Esophagus squamous epithelium (tissue), 5 donors: ENCODE results near the gene ERAL1. TPM values are rescaled to one million over a fixed set of nuclear protein-coding genes. Genes with fewer than 3 reads are reported as not detected.

Experiments used
- DNase-seq: peaks from one replicate; lab custom pipeline; 2025; lab: John Stamatoyannopoulos, UW
- H3K27ac ChIP-seq, 4 donors: fragments of 200-600 bp; sonication (generic); one replicate each; pipeline ENCODE4 v1.5.1; 2016 to 2019; ENCODE audit warnings: mild to moderate bottlenecking in 1 of 4
- H3K27me3 ChIP-seq, 4 donors: fragments of 200-600 bp; sonication (generic); 1 replicate in 3 of 4; 2 replicates in 1 of 4; pipeline versions ENCODE4 v1.5.1 to v1.6.0; 2017 to 2021; ENCODE audit warnings: antibody characterized with exemption in 1 of 4
- H3K36me3 ChIP-seq, 3 donors: fragments of 200-600 bp; sonication (generic); one replicate each; pipeline ENCODE4 v1.5.1; 2016 to 2019
- H3K4me1 ChIP-seq, 3 donors: fragments of 200-600 bp; sonication (generic); one replicate each; pipeline ENCODE4 v1.5.1; 2017 to 2019
- H3K4me3 ChIP-seq, 4 donors: fragments of 200-600 bp; sonication (generic); 1 replicate in 3 of 4; 2 replicates in 1 of 4; pipeline ENCODE4 v1.5.1; 2016 to 2019; ENCODE audit warnings: mild to moderate bottlenecking in 2 of 4, moderate library complexity in 1 of 4
- H3K9me3 ChIP-seq, 3 donors: fragments of 200-600 bp; sonication (generic); one replicate each; pipeline ENCODE4 v1.5.1; 2016 to 2019
- POLR2A ChIP-seq, 4 donors: fragments of 450-650 bp; IDR thresholded peaks; one replicate each; pipeline ENCODE4 v1.6.1; 2017; ENCODE audit warnings: antibody characterized with exemption in 4 of 4, mild to moderate bottlenecking in 4 of 4, moderate library complexity in 3 of 4
- WGBS, 2 donors: methylation state at CpG; one replicate each; pipeline ENCODE4 v1.1.5; 2018; 5-methylcytosine and 5-hydroxymethylcytosine counted together
- intact Hi-C: fragments of 100-400 bp; cut with DNase I; formaldehyde crosslinking; loops from one replicate; pipeline ENCODE4 v1.15.0; 2022
- total RNA-seq, 4 donors: library from RNA; depleted of rRNA; stranded (reverse); fragments of >200 nt; gene quantifications; one replicate each; pipeline ENCODE4 v1.1.0, GENCODE V29; 2016
- TF ChIP-seq, protein P1 (sequence below), 6 experiments: fragments of 450-650 bp in 4 of 6; fragments of 200-600 bp in 2 of 6; sonication (generic) in 2 of 6; IDR thresholded peaks; one replicate each; pipeline ENCODE4 v1.5.1; 2016 to 2019; ENCODE audit warnings: antibody characterized with exemption in 6 of 6, mild to moderate bottlenecking in 4 of 6, moderate library complexity in 4 of 6
- donor health status: DM: yes; HTN: yes; CAD: no.

Gene ERAL1
- 10 to 100 TPM; 24.7 to 41.6 (median 37.8) TPM for total RNA-seq

DNA sequence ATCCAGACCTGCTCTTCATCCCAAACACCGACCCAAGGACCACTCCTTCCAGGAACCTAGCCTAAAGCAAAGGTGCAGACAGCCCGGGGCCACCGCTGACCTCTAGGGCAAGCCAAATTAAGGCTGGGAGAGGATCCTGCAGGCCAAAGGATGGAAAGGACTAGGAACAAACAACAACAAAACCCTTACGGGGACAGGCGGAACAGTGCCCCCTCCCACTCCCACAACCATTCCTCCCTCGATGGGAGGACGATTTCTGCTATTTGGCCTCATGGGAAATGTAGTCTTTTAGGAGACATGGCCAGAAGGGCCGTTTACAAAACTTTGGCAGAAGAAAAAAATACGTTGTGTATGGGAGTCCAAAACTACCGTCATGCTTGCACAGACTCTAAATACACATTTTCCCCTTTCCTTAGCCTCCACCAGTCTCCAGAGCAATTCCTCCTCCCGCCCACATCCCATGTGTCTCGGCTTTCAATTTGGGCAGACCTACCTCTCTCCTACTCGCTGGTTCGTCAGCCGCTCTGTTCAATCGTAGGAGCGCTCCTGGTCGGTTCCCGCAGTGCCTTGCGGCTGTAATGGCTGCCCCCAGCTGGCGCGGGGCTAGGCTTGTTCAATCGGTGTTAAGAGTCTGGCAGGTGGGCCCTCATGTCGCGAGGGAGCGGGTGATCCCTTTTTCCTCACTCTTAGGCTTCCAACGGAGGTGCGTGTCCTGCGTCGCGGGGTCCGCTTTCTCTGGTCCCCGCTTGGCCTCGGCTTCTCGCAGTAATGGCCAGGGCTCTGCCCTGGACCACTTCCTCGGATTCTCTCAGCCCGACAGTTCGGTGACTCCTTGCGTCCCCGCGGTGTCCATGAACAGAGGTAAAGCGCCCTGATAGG, at the start of gene ERAL1:
TSS of gene ERAL1 (plus strand) at position 560 of the 879 bp plus-strand sequence. CDS start at position 579, 19 bp downstream.
- Histone ChIP-seq H3K27me3 (no peaks in the 10 kb centered on the region), H3K4me1 (peaks cover 9 to 17% (median 10%) of the 10 kb centered on the region in 3 donors), H3K27ac (peak within 1 kb of the TSS; percentile 78 to 89 (median 84)), H3K36me3 (peaks cover 16 to 37% (median 18%) of the 10 kb centered on the region in 3 donors), H3K4me3 (peak within 1 kb of the TSS; percentile 56 to 94 (median 79)), H3K9me3 (no peaks in the 10 kb centered on the region)
- peak in 2 of 4 donors; percentile 45 to 57 for TF ChIP-seq POLR2A (IDR thresholded peaks at IDR 0.05)
- TF ChIP-seq, protein P1, sequence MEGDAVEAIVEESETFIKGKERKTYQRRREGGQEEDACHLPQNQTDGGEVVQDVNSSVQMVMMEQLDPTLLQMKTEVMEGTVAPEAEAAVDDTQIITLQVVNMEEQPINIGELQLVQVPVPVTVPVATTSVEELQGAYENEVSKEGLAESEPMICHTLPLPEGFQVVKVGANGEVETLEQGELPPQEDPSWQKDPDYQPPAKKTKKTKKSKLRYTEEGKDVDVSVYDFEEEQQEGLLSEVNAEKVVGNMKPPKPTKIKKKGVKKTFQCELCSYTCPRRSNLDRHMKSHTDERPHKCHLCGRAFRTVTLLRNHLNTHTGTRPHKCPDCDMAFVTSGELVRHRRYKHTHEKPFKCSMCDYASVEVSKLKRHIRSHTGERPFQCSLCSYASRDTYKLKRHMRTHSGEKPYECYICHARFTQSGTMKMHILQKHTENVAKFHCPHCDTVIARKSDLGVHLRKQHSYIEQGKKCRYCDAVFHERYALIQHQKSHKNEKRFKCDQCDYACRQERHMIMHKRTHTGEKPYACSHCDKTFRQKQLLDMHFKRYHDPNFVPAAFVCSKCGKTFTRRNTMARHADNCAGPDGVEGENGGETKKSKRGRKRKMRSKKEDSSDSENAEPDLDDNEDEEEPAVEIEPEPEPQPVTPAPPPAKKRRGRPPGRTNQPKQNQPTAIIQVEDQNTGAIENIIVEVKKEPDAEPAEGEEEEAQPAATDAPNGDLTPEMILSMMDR (IDR thresholded peaks at IDR 0.05), result peak in 1 of 6 experiments; percentile 10
- WGBS, 2 donors, result 0% methylated on average over 16 to 27 of the region's 42 CpGs
- intact Hi-C loops, result no loop called here
- DNase-seq, result no peak

DNA sequence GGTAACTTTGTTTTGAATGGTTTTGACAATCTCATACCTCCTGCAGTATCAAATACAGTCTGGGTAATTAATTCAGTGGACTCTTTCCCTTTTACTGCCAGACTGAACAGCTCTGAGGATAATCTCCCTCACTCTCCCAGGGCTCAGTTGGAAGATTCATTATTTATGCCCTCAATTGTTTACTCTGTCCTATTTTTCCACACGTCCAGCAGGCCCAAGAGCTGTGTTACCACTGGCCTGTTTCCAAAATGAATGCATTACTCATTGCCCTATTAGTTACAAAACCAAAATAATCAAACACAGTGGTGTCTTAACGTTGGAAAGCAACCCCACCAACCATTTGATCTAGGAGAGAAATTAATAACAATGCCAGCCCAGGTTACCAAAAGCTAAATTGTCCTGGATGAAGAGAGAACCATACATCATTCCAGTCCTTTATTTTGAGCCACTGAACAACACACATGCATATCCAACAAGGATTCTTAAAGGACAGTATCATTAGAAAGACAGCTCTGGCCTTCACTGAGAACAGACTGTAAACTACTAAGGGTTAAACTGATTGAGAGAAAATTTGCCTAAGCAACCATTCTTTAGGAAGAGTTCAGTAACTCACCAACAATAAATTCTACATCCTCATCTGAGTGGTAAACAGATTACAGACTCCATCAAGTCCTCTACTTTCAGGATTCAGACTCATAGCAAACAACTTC, 46.7 kb upstream of the ERAL1 start:
- Histone ChIP-seq H3K4me1 (peaks cover 40 to 60% (median 45%) of the 10 kb centered on the region in 3 donors), H3K36me3 (peaks cover 0 to 33% (median 0%) of the 10 kb centered on the region in 3 donors), H3K4me3 (peak overlapping the region in 1 of 4 donors; percentile 38), H3K27me3 (no peaks in the 10 kb centered on the region), H3K9me3 (no peaks in the 10 kb centered on the region), H3K27ac (peak overlapping the region; percentile 74 to 96 (median 93))
- TF ChIP-seq, protein P1 (IDR thresholded peaks at IDR 0.05), result no peak
- TF ChIP-seq POLR2A (IDR thresholded peaks at IDR 0.05), result no peak
- intact Hi-C loops, result no loop called here
- 6 to 9% methylated on average over 2 of the region's 2 CpGs for WGBS, 2 donors
- DNase-seq, result no peak

DNA sequence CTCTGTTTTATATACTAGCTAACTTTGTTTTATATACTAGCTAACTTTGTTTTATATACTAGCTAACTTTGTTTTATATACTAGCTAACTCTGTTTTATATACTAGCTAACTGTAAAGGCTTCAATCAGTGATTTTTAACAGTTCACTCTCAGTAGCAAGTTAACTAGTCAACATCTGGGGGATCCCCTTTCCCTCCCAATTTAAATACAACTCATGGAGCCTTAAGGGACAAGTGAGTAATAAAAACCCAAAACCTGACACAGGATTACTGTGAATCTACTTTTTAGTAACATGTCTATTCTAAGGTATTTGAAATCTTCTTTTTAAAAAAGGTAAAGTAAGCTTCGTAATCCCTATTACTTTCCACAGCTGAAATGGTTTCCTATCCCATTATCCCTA, 44.4 kb upstream of the ERAL1 start:
- intact Hi-C loops, result no loop called here
- peaks cover 40 to 65% (median 45%) of the 10 kb centered on the region in 3 donors for H3K4me1 ChIP-seq
- H3K36me3 ChIP-seq, result peaks cover 0 to 10% (median 0%) of the 10 kb centered on the region in 3 donors
- no peaks in the 10 kb centered on the region for H3K27me3 ChIP-seq
- DNase-seq, result no peak
- H3K4me3 ChIP-seq, result no peak overlapping the region
- TF ChIP-seq, protein P1 (IDR thresholded peaks at IDR 0.05), result no peak
- TF ChIP-seq POLR2A (IDR thresholded peaks at IDR 0.05), result no peak
- WGBS, 2 donors, result 75 to 76% methylated on average over 1 of the region's 1 CpG
- no peaks in the 10 kb centered on the region for H3K9me3 ChIP-seq
- H3K27ac ChIP-seq, result peak overlapping the region in 3 of 4 donors; percentile 91 to 96 (median 95)

DNA sequence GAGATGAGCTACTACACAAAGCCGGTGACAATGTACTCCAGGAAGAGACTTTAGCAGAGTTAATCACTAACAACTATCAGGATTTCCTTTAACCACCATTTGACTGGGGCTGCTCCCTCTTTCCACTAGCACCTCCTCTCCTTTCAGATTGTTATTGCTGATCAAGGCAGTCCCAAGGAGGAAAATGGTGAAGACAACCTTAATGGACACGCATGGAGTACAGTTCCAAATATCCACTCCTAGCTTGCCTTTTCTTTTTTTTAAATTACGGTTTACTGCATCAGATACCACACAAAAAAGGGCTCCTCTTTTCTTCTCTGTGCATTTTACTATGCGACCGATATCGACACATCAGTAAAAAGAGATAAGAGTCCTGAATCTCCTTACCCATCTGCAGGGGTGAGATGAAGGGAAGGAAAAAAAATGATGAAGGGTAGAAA, 43.1 kb upstream of the ERAL1 start:
- H3K4me3 ChIP-seq, result peak overlapping the region; percentile 91 to 95 (median 92)
- TF ChIP-seq, protein P1 (IDR thresholded peaks at IDR 0.05), result no peak
- no peak for TF ChIP-seq POLR2A (IDR thresholded peaks at IDR 0.05)
- H3K27ac ChIP-seq, result peak overlapping the region; percentile 94 to 96 (median 96)
- peaks cover 40 to 59% (median 42%) of the 10 kb centered on the region in 3 donors for H3K4me1 ChIP-seq
- 2 to 5% methylated on average over 6 of the region's 6 CpGs for WGBS, 2 donors
- intact Hi-C loops, result no loop called here
- DNase-seq, result no peak
- H3K9me3 ChIP-seq, result no peaks in the 10 kb centered on the region
- no peaks in the 10 kb centered on the region for H3K27me3 ChIP-seq
- no peaks in the 10 kb centered on the region for H3K36me3 ChIP-seq
